HL-60 (cell line): ENCODE data around the gene NGF.

ENCODE experiments used
- CTCF ChIP-seq: IDR thresholded peaks from one replicate; pipeline ENCODE4 v1.5.1; 2011; ENCODE audit warnings: low read length, control low read depth, inconsistent platforms; ENCODE audit not compliant: insufficient read depth
- POLR2AphosphoS5 ChIP-seq: IDR thresholded peaks from 2 replicates; pipeline ENCODE4 v1.6.1; 2012; ENCODE audit warnings: low read depth
- SPI1 ChIP-seq: IDR thresholded peaks from 2 replicates; pipeline ENCODE4 v1.6.1; 2012; ENCODE audit warnings: low read depth, mild to moderate bottlenecking, borderline replicate concordance

- no peak for TF ChIP-seq POLR2AphosphoS5
- no peak for TF ChIP-seq CTCF
- no peak for TF ChIP-seq SPI1
These were observed 13.2 kb downstream of the NGF start for GRCh38 chr1:115324649-115325420.
